Body of pancreas (tissue), 4 donors: Measurements from ENCODE around the gene SSUH2.

Experiments
- POLR2A ChIP-seq, 3 donors: fragments of 450-650 bp; IDR thresholded peaks; one replicate each; pipeline ENCODE4 v1.6.1; 2016; ENCODE audit warnings: antibody characterized with exemption in 3 of 3, mild to moderate bottlenecking in 2 of 3
- TF ChIP-seq, protein P1 (sequence below), 7 experiments: fragments of 450-650 bp in 4 of 7; fragments of 200-600 bp in 3 of 7; sonication (generic) in 3 of 7; IDR thresholded peaks; one replicate each; pipeline ENCODE4 v1.5.1; 2016 to 2019; ENCODE audit warnings: antibody characterized with exemption in 7 of 7

DNA sequence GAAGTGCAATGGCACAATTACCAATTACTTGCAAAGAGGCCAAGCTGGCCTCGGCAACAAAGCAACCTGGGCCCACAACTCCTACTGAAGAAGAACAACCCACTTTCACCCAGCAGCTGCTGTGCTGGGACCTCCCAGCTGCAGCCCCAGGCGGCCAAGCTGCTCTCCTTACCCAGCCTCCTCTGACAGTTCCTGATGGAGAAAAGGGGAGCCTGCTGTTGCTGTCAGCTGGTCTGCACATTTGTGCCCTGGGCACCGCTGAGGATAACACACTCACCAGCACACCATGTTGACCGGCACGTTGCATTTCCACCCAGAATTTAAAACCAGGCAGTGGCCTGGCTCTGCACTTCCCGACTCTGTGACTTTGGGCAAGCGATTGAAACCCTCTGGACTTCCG is 33.6 kb downstream of the SSUH2 start:
- TF ChIP-seq, protein P1, sequence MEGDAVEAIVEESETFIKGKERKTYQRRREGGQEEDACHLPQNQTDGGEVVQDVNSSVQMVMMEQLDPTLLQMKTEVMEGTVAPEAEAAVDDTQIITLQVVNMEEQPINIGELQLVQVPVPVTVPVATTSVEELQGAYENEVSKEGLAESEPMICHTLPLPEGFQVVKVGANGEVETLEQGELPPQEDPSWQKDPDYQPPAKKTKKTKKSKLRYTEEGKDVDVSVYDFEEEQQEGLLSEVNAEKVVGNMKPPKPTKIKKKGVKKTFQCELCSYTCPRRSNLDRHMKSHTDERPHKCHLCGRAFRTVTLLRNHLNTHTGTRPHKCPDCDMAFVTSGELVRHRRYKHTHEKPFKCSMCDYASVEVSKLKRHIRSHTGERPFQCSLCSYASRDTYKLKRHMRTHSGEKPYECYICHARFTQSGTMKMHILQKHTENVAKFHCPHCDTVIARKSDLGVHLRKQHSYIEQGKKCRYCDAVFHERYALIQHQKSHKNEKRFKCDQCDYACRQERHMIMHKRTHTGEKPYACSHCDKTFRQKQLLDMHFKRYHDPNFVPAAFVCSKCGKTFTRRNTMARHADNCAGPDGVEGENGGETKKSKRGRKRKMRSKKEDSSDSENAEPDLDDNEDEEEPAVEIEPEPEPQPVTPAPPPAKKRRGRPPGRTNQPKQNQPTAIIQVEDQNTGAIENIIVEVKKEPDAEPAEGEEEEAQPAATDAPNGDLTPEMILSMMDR (IDR thresholded peaks at IDR 0.05), result no peak
- no peak for TF ChIP-seq POLR2A (IDR thresholded peaks at IDR 0.05)
